HCT116 (cell line): ENCODE results near the gene HIP1R.

ENCODE experiments used
- CTCF ChIP-seq, 3 experiments: fragments of 200-600 bp in 1 of 3; sonication (generic) in 1 of 3; IDR thresholded peaks in 2 of 3; conservative IDR thresholded peaks in 1 of 3; 2 replicates each; pipeline ENCODE4 v1.5.1; 2012 to 2017; ENCODE audit warnings: low read depth in 2 of 3, low read length in 2 of 3, antibody characterized with exemption in 1 of 3, borderline replicate concordance in 1 of 3, control low read depth in 1 of 3, mild to moderate bottlenecking in 1 of 3, mixed read lengths in 1 of 3, mixed run types in 1 of 3, moderate library complexity in 1 of 3; ENCODE audit not compliant: insufficient read depth in 1 of 3
- EGR1 ChIP-seq: IDR thresholded peaks from 2 replicates; pipeline ENCODE4 v1.6.1; 2012; ENCODE audit warnings: low read depth
- EZH2phosphoT487 ChIP-seq: fragments of 200-600 bp; IDR thresholded peaks from 2 replicates; pipeline ENCODE4 v1.6.1; 2018; ENCODE audit warnings: antibody characterized with exemption, borderline replicate concordance
- SIN3A ChIP-seq: IDR thresholded peaks from 2 replicates; pipeline ENCODE4 v1.6.1; 2012; ENCODE audit warnings: low read depth

GRCh38 chr12:122858171-122858570 lies 22.9 kb downstream of the HIP1R start:
- TF ChIP-seq CTCF (IDR thresholded peaks at IDR 0.05 in 2 of 3, conservative IDR thresholded peaks at IDR 0.05 in 1 of 3; ENCODE audit: borderline replicate concordance in 1 of 3, insufficient read depth in 1 of 3, low read depth in 2 of 3, low read length in 2 of 3), result no peak
- TF ChIP-seq SIN3A, result no peak
- TF ChIP-seq EGR1, result no peak
- TF ChIP-seq EZH2phosphoT487, result no peak
